GM19468 (cell line): ENCODE measurements around the gene MUC2.

Experiments used
- ATAC-seq: cut with Tn5 transposase; IDR thresholded peaks from one replicate; pipeline ENCODE4 v1.9.1; 2021; ENCODE audit warnings: mild to moderate bottlenecking, moderate library complexity, moderate number of reproducible peaks; ENCODE audit not compliant: unreplicated experiment; ENCODE audit errors: extremely low read depth

The MUC2 gene

GRCh38 chr11:1069740-1070139 is 4.9 kb upstream of the MUC2 start:
- ATAC-seq, result no peak

GRCh38 chr11:1070594-1071462 is 3.8 kb upstream of the MUC2 start:
- no peak for ATAC-seq

- no peak for ATAC-seq
These were observed 3.0 kb upstream of the MUC2 start for GRCh38 chr11:1071571-1072115.

- no peak for ATAC-seq
These were observed 2.4 kb upstream of the MUC2 start for GRCh38 chr11:1072116-1072820.

- no peak for ATAC-seq
These were observed 1.8 kb upstream of the MUC2 start for GRCh38 chr11:1072821-1073231.

- no peak for ATAC-seq
These were observed 1.4 kb upstream of the MUC2 start for GRCh38 chr11:1073261-1073724.

GRCh38 chr11:1073851-1074243 is 827 bp upstream of the MUC2 start:
- no peak for ATAC-seq

- no peak for ATAC-seq
These were observed 752 bp downstream of the MUC2 start for GRCh38 chr11:1075341-1075911.

- ATAC-seq, result no peak
These were observed 1.5 kb downstream of the MUC2 start for GRCh38 chr11:1076061-1076665.

- no peak for ATAC-seq
These were observed 2.4 kb downstream of the MUC2 start for GRCh38 chr11:1077033-1077416.

- ATAC-seq, result no peak
These were observed 2.9 kb downstream of the MUC2 start for GRCh38 chr11:1077417-1078119.

- ATAC-seq, result no peak
These were observed 3.5 kb downstream of the MUC2 start for GRCh38 chr11:1078191-1078601.

- ATAC-seq, result no peak
These were observed 7.1 kb downstream of the MUC2 start for GRCh38 chr11:1081601-1082311.

GRCh38 chr11:1082346-1082727 is 7.7 kb downstream of the MUC2 start:
- no peak for ATAC-seq

GRCh38 chr11:1082728-1083620 is 8.3 kb downstream of the MUC2 start:
- ATAC-seq, result no peak

GRCh38 chr11:1083621-1084551 is 9.2 kb downstream of the MUC2 start:
- ATAC-seq, result no peak
